Measurements from ENCODE around the gene ITPKC. TPM values are rescaled to one million over a fixed set of nuclear protein-coding genes. Genes with fewer than 3 reads are reported as not detected.
A peak's percentile ranks its signal among the peaks of the same experiment; 100 is the strongest.

The ITPKC gene
- 53.1 TPM for total RNA-seq
- long read RNA-seq, transcript ITPKC-201 (7 exons, 3,385 nt): major isoform, 37 of 92 reads
- long read RNA-seq, partial matches to known transcripts: 18 of 92 reads
- long read RNA-seq, other reads (novel, unspliced or antisense): 37 of 92 reads

- DNase-seq (ENCODE audit: low spot score): peak; percentile 100
Measured at GRCh38 chr19:40716482-40717324, at the start of gene ITPKC, which contains the start of gene COQ8B. Gene ITPKC, plus strand, starts transcription at chr19:40717112. Its CDS starts 24 bp downstream, at chr19:40717136. Gene COQ8B, minus strand, starts transcription at chr19:40716886. Its CDS starts 2,254 bp downstream, at chr19:40714632.

GRCh38 chr19:40667602-40668001 is 49.3 kb upstream of the ITPKC start:
- no peak for DNase-seq (ENCODE audit: low spot score)

GRCh38 chr19:40668991-40669614 is 47.8 kb upstream of the ITPKC start:
- no peak for DNase-seq (ENCODE audit: low spot score)

- no peak for DNase-seq (ENCODE audit: low spot score)
Measured at GRCh38 chr19:40671404-40671803, 45.5 kb upstream of the ITPKC start.

GRCh38 chr19:40672038-40672437 is 44.9 kb upstream of the ITPKC start:
- no peak for DNase-seq (ENCODE audit: low spot score)

GRCh38 chr19:40672573-40673299 is 44.2 kb upstream of the ITPKC start:
- DNase-seq (ENCODE audit: low spot score): no peak

- no peak for DNase-seq (ENCODE audit: low spot score)
Measured at GRCh38 chr19:40673397-40673796, 43.5 kb upstream of the ITPKC start.

- no peak for DNase-seq (ENCODE audit: low spot score)
Measured at GRCh38 chr19:40674291-40674690, 42.6 kb upstream of the ITPKC start.

- no peak for DNase-seq (ENCODE audit: low spot score)
Measured at GRCh38 chr19:40677156-40677555, 39.8 kb upstream of the ITPKC start.

GRCh38 chr19:40681039-40681438 is 35.9 kb upstream of the ITPKC start:
- DNase-seq (ENCODE audit: low spot score): no peak

- no peak for DNase-seq (ENCODE audit: low spot score)
Measured at GRCh38 chr19:40682431-40682964, 34.4 kb upstream of the ITPKC start.

- DNase-seq (ENCODE audit: low spot score): no peak
Measured at GRCh38 chr19:40683437-40683836, 33.5 kb upstream of the ITPKC start.

GRCh38 chr19:40684280-40684679 is 32.6 kb upstream of the ITPKC start:
- no peak for DNase-seq (ENCODE audit: low spot score)

- DNase-seq (ENCODE audit: low spot score): no peak
Measured at GRCh38 chr19:40685016-40685526, 31.8 kb upstream of the ITPKC start.

GRCh38 chr19:40685563-40685962 is 31.3 kb upstream of the ITPKC start:
- DNase-seq (ENCODE audit: low spot score): no peak

- no peak for DNase-seq (ENCODE audit: low spot score)
Measured at GRCh38 chr19:40686882-40687524, 29.9 kb upstream of the ITPKC start.

GRCh38 chr19:40687525-40688016 is 29.3 kb upstream of the ITPKC start:
- DNase-seq (ENCODE audit: low spot score): peak; percentile 94

GRCh38 chr19:40688309-40688708 is 28.6 kb upstream of the ITPKC start:
- DNase-seq (ENCODE audit: low spot score): no peak

- no peak for DNase-seq (ENCODE audit: low spot score)
Measured at GRCh38 chr19:40688987-40689338, 27.9 kb upstream of the ITPKC start.

GRCh38 chr19:40689339-40690049 is 27.4 kb upstream of the ITPKC start:
- DNase-seq (ENCODE audit: low spot score): no peak

Data from mesenteric fat pad (tissue), 1 donor.